ENCODE results near the gene NRN1L. TPM values are rescaled to one million over a fixed set of nuclear protein-coding genes. Genes with fewer than 3 reads are reported as not detected.

Gene NRN1L
- total RNA-seq, 1 experiment from 2014 or later = not detected

DNA sequence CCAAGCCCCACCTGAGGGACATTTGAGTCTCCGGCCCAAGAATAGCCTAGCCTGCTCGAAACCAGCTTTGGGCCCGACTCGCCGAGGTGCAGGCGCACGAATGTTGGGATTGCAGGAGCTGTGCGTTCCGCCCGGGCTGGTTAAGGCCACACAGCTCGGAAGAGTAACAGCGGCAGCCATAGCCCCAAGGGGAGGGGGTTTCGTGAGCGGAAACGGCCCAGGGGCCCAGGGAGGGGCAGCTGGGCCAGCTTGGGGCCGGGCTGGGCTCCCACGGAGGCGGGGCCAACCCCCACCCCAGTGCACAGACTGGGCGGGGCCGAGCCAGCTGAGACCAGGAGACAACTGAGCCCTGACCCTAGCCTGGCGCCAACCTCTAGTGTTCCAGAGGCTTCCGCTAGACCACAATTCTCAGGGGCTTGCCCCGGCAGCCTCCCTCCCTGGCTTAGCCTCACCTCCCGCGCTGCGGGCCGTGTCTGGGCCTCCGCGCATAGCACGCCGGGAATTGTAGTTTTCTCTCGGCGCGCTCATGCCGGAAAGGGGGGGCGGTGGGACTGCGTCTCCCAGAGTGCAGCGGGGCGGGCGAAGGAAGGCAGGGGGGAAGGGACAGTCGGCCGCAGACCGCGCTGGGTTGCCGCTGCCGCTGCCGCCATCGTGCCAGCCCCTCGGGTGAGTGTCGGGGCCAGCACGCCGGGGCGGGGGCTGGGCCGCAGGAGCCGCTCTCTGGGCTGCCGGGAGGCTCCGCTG lies 38.2 kb upstream of the NRN1L start, which contains the start of gene NUTF2:
Gene NUTF2 (plus strand): TSS at position 614 of the 744 bp plus-strand sequence. CDS start 18,198 bp downstream, outside the sequence.
- CTCF ChIA-PET = interaction anchor here (0.6 to 4.2 kb wide), 9 partner anchors 11 to 300 kb away, joined by 3 to 45 read pairs (median 11); partner anchors contain the start of gene NRN1L
- Mint-ChIP-seq H3K9me3 (ENCODE audit: unreplicated experiment) (no peaks in the 10 kb centered on the region), H3K27ac (ENCODE audit: low read depth, unreplicated experiment) (peak within 1 kb of the TSS; percentile 75), H3K4me3 (ENCODE audit: unreplicated experiment) (peak within 1 kb of the TSS; percentile 87), H3K4me1 (ENCODE audit: insufficient read depth, unreplicated experiment) (peaks cover 16% of the 10 kb centered on the region), H3K27me3 (ENCODE audit: insufficient read depth, unreplicated experiment) (no peaks in the 10 kb centered on the region), H3K36me3 (ENCODE audit: insufficient read depth, unreplicated experiment) (peaks cover 24% of the 10 kb centered on the region)
- TF ChIP-seq, protein P1, sequence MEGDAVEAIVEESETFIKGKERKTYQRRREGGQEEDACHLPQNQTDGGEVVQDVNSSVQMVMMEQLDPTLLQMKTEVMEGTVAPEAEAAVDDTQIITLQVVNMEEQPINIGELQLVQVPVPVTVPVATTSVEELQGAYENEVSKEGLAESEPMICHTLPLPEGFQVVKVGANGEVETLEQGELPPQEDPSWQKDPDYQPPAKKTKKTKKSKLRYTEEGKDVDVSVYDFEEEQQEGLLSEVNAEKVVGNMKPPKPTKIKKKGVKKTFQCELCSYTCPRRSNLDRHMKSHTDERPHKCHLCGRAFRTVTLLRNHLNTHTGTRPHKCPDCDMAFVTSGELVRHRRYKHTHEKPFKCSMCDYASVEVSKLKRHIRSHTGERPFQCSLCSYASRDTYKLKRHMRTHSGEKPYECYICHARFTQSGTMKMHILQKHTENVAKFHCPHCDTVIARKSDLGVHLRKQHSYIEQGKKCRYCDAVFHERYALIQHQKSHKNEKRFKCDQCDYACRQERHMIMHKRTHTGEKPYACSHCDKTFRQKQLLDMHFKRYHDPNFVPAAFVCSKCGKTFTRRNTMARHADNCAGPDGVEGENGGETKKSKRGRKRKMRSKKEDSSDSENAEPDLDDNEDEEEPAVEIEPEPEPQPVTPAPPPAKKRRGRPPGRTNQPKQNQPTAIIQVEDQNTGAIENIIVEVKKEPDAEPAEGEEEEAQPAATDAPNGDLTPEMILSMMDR (IDR thresholded peaks at IDR 0.05; ENCODE audit: unreplicated experiment) = no peak
- intact Hi-C loops (cut with micrococcal nuclease) = loop anchor here (1.0 to 10.0 kb wide), 3 partner anchors 11 to 322 kb away; partner anchors contain the start of gene RIPOR1
- POLR2A ChIA-PET = interaction anchor here (0.6 to 8.4 kb wide), 20 partner anchors 9 to 1557 kb away, joined by 3 to 141 read pairs (median 4); partner anchors contain the start of genes ACD, CTCF, EDC4 and GFOD2
- DNase-seq (ENCODE audit: unreplicated experiment) = peak; percentile 95
- no TSS peak for BruUV-seq (replicated peaks)

DNA sequence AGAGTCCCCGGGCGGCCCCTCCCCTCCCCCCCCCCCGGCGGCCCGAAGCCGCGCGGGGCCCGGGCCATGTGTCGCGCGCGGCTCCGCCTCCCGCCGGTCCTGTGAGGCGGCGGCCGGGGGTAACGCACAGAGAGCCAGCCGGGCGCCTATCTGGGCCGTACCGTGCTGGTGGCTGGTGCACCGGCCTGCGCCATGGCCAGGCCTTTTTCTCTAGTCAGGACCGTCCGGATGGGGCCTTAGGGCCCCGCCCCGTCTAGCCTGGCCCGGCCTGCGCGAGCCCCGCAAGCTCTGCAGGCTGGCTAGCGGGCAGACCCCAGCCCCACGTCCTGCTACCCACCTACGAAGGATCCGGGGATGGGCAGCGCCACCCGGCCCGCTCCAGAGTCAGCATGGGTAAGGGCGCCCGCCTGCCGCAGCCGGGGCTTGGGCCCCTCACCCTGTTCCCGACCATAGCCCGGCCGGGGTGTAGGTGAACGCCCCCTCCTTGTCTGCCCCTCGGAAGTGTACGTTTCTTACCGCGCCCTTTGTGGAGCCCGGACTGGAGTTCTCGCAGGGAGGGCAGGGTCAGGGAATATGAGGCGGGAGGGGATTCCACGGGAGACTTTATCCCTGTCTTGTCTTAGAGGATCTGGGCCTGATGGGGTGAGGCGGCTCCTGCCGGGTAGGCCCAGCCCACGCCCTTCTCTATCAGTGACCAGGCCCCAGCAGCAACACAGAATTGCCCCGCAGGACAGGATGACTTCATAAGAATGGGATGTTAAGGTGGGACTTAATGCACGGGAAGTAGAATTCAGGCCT lies 37.4 kb upstream of the NRN1L start, which contains the start of gene CENPT:
Gene CENPT (minus strand): TSS at position 630 of the 798 bp plus-strand sequence. CDS start 13,834 bp downstream, outside the sequence.
- Mint-ChIP-seq H3K27me3 (ENCODE audit: insufficient read depth, unreplicated experiment) (no peaks in the 10 kb centered on the region), H3K4me1 (ENCODE audit: insufficient read depth, unreplicated experiment) (peaks cover 16% of the 10 kb centered on the region), H3K27ac (ENCODE audit: low read depth, unreplicated experiment) (peak within 1 kb of the TSS; percentile 75), H3K9me3 (ENCODE audit: unreplicated experiment) (no peaks in the 10 kb centered on the region), H3K4me3 (ENCODE audit: unreplicated experiment) (peak within 1 kb of the TSS; percentile 87), H3K36me3 (ENCODE audit: insufficient read depth, unreplicated experiment) (peaks cover 30% of the 10 kb centered on the region)
- intact Hi-C loops (cut with micrococcal nuclease) = loop anchor here (1.0 to 10.0 kb wide), 3 partner anchors 10 to 322 kb away; partner anchors contain the start of gene RIPOR1
- TF ChIP-seq, protein P1 (IDR thresholded peaks at IDR 0.05; ENCODE audit: unreplicated experiment) = no peak
- DNase-seq (ENCODE audit: unreplicated experiment) = peak; percentile 48
- ChIA-PET POLR2A (interaction anchor here (1.0 to 8.4 kb wide), 10 partner anchors 14 to 1556 kb away, joined by 3 to 141 read pairs (median 7); partner anchors contain the start of genes ACD, DDX28, DUS2 and EDC4), CTCF (interaction anchor here (2.5 to 3.0 kb wide), 2 partner anchors 10 to 14 kb away, joined by 11 to 20 read pairs; no protein-coding TSS in a partner anchor)
- no TSS peak for BruUV-seq (replicated peaks)

DNA sequence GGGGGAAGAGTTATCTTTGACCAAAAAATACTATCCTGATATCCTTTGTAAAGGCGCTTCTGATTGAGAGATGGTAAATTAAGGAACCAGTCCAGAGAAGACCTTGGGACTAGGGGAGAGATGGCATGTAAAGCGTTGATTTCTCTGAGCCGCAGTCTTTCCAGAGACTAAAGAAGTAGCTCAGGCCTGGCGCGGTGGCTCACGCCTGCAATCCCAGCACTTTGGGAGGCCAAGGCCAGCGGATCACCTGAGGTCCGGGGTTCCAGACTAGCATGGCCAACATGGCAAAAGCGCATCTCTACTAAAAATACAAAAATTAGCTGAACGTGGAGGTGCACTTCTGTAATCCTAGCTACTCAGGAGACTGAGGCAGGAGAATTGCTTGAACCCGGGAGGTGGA lies 36.6 kb upstream of the NRN1L start:
- H3K4me1 Mint-ChIP-seq (ENCODE audit: insufficient read depth, unreplicated experiment) = peaks cover 16% of the 10 kb centered on the region
- H3K27ac Mint-ChIP-seq (ENCODE audit: low read depth, unreplicated experiment) = peak overlapping the region; percentile 75
- peaks cover 27% of the 10 kb centered on the region for H3K36me3 Mint-ChIP-seq (ENCODE audit: insufficient read depth, unreplicated experiment)
- peak overlapping the region; percentile 87 for H3K4me3 Mint-ChIP-seq (ENCODE audit: unreplicated experiment)
- no peaks in the 10 kb centered on the region for H3K9me3 Mint-ChIP-seq (ENCODE audit: unreplicated experiment)
- ChIA-PET CTCF (interaction anchor here (0.6 to 2.5 kb wide), 5 partner anchors 9 to 176 kb away, joined by 3 to 11 read pairs (median 4); no protein-coding TSS in a partner anchor), POLR2A (interaction anchor here (1.1 to 8.4 kb wide), 5 partner anchors 13 to 188 kb away, joined by 3 to 141 read pairs (median 4); partner anchors contain the start of genes ACD, DDX28, DUS2 and GFOD2)
- DNase-seq (ENCODE audit: unreplicated experiment) = no peak
- intact Hi-C loops (cut with micrococcal nuclease) = loop anchor here (10.0 kb wide), 2 partner anchors 173 to 323 kb away; partner anchors contain the start of gene RIPOR1
- TF ChIP-seq, protein P1 (IDR thresholded peaks at IDR 0.05; ENCODE audit: unreplicated experiment) = no peak
- H3K27me3 Mint-ChIP-seq (ENCODE audit: insufficient read depth, unreplicated experiment) = no peaks in the 10 kb centered on the region
- no TSS peak for BruUV-seq (replicated peaks)
